GM21526 (cell line): Measurements from ENCODE around the gene KRT6A.
"Not testable (repeated sequence)": the region's sequence is repeated elsewhere in the genome, so short reads cannot be mapped to it uniquely, and the experiment has no call there.

ENCODE experiments used
- ATAC-seq: cut with Tn5 transposase; IDR thresholded peaks from one replicate; pipeline ENCODE4 v1.9.1; 2021; ENCODE audit warnings: moderate library complexity; ENCODE audit not compliant: unreplicated experiment, low FRiP score

The KRT6A gene

DNA sequence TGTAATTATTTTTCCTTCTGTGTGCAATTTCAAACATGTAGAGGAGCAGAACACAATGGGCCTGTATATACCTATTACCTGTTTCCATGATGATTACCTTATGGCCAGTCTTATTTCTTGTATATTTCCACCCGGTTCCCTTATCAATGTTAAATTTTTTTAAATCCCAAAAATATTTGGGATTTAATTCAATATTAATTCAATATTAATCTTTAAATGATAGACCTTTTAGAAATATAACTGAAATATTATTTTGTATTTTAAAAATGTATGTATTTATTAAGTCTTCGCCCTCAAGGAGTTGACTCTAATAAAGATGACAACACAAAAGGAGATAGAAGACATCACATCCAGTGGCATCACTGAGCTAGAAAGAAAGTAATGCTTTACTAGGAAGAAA is 18.8 kb downstream of the KRT6A start:
- no peak for ATAC-seq

DNA sequence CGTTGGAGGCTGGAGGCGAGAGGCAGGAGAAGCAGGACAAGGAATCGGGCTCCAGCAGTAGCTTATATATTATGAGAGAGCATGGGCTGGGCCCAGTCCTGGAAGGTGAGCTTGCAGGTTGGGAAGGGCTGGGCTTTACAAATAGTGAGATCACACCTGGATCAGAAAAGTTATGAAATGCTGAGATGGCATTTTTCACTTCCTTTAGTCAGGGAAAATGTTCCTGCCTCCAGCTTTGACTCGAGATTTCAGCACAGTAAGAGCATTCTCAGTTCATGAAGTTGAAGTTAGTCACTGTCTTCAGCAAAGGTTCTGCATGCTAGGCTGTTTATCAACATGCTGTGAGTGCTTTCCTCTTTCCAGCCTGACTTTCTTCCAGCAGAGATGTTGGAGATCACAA is 19.3 kb downstream of the KRT6A start, which contains the start of gene KRT6C:
Gene KRT6C (minus strand): TSS at position 38 of the 400 bp plus-strand sequence. CDS start 68 bp downstream, outside the sequence.
- no peak for ATAC-seq

DNA sequence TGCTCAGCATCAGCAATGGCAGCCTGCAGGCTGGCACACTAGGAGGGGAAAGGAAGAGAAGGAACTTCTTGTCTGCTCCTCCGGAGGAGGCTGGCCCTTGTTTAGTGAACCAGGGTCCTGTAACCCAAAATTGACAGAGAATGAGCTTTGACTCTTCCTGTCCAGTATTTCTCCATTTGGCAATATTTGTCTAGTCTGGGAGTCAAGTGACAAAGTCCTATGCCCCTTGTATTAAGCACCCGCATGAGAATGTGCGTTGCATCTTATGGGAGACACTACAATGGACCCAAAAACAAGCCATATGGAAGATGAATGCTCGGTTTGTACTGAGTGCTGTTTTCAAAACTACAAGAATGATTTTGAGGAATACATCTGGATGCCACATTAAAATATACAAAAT is 23.2 kb downstream of the KRT6A start:
- no peak for ATAC-seq

DNA sequence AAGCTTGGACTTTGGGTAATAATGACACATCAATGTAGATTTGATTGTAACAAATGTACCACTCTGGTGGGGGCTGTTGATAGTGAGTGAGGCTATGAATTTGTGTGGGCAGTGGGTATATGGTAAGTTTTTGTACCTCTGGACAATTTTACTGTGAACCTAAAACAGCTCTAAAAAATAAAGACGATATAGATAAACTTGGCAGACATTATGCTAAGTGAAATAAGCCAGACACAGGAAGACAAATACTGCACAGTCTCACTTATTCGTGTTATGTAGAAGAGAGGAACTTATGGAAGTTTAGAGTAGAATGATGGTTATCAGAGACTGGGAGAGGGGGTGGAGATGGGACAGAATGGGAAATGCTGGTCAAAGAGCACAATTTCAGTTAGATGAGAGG is 28.2 kb downstream of the KRT6A start:
- no peak for ATAC-seq

DNA sequence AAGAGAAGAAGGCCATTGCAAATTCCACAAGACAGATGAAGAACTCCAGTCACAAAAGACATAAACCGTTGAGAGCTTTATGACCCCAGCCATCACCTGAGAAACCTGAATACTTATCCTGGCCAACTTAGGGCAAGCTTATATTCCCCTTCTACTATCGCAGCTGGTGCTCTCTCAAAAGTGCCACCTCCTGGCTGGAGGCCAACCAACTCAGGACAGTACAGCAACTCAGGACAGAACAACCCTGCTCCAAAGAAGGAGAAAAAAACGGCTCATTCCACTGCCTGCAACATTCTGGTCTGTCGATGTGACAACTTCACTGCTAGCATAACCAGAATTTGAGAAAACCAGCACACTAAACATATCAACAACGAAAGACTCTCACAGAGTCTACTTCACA is 31.4 kb downstream of the KRT6A start:
- ATAC-seq: no peak

DNA sequence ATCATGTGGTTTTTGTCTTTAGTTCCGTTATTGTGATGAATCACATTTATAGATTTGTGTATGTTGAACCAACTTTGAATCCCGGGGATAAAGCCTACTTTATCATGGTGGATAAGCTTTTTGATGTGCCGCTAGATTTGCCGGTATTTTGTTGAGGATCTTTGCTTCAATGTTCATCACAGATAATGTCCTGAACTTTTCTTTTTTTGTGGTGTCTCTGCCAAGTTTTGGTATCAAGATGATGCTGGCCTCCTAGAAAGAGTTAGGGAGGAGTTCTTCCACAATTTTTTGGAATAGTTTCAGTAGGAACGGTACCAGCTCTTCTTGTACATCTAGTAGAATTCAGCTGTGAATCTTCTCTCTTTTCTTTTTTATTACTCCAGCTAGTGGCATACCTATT is 34.2 kb downstream of the KRT6A start:
- ATAC-seq: no peak

DNA sequence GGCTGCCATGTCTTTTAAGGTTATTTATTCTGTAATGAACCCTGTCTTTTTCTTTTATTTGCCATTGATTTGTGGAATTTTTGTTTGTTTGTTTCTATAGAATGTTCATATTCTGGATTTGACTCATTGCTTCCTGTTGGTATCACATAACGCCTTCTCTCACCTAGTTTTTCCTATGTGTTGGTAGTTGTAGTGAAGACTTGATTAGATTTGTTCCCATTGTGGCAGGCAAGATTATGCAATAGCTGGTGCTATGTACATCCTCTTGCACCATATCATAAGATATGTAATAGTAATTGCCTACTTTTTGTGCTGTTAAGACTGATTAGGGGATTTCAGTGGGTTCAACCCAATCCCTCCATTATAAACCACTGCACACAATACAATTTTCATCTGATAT is 37.2 kb downstream of the KRT6A start:
- ATAC-seq: no peak

DNA sequence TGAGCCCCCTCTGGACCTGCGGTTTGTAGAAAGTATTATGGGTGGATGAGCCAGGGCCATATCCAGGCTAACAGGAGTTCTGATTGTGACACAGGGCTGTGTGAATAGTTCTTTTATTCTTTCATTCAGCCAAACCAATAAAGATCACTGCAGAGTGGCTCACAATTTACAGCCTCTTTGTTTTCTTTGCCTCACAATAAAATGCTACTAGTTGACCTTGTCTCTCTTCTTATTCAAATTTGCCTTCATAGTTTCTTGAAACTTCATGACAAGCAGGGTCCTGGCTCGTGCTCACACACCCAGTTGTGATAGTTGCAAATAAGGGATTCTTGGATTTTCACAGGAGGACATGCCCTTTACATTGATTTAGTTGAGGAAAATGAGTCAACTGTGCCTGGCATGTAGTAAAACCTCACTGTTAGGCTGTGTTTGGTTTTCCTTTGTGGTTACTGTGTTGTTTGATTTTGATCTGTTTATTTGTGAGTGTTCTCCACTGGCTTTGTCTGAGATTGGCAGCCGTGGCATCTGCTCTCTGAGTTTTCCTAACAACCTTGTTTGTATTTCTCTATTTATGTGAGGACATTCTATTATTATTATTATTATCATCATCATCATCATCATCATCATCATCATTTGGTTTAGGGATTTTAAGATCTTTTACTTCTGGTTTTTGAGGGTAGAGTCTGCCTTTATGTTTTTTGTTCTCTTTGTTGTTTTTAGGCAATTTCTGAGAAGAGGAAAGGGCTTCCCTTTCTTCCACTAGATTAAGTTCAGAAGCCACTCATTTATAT is 38.5 kb downstream of the KRT6A start:
- ATAC-seq: no peak

DNA sequence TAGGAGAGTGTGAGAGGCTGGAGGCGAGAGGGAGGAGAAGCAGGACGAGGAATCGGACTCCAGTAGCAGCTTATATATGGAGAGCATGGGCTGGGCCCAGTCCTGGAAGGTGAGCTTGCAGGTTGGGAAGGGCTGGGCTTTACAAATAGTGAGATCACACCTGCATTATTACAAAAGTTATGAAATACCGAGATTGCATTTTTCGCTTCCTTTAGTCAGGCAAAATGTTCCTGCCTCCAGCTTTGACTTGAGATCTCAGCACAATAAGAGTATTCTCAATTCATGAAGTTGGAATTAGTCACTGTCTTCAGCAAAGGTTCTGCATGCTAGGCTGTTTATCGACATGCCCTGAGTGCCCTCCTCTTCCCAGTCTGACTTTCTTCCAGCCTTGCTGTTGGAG is 41.0 kb downstream of the KRT6A start, which contains the start of gene KRT6B:
Gene KRT6B (minus strand): TSS at position 46 of the 400 bp plus-strand sequence. CDS start 68 bp downstream, outside the sequence.
- no peak for ATAC-seq

DNA sequence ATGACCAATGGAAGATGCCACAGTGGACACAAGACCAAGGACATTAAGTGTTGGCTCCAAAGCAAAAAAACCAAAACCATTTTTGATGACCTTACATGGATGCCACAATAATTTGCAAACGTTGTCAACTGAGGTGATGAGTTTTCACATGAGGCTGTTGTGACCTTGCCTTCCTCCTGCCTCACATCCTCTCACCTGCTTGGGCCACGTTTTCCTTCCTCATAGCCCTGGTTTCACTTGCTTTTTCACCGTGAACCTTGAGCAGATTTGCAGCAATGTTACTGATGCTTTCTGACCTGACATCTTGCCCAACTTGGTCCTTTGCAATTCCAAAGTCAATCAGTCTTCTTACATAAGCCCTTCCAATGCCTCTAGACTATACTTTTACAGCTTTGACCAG is 44.8 kb downstream of the KRT6A start:
- ATAC-seq: no peak

DNA sequence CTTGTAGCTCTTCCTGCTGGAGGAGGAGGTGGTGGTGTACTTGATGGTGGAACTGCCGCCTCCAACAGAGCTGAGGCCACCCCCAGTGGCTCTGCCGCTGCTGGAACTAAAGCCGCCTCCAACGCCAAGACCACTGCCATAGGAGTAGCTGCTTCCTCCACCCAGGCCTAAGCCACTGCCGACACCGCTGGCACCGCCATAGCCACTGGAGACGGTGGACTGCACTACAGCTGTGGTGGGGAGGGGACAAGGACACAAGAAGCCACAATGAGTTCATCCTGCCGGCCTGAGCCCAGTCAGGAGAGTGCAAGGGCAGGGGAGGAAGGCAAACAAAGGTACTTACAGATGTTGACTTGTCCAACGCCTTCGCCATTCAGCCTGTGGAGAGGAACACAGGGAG is 45.9 kb downstream of the KRT6A start:
- not testable (repeated sequence) for ATAC-seq

DNA sequence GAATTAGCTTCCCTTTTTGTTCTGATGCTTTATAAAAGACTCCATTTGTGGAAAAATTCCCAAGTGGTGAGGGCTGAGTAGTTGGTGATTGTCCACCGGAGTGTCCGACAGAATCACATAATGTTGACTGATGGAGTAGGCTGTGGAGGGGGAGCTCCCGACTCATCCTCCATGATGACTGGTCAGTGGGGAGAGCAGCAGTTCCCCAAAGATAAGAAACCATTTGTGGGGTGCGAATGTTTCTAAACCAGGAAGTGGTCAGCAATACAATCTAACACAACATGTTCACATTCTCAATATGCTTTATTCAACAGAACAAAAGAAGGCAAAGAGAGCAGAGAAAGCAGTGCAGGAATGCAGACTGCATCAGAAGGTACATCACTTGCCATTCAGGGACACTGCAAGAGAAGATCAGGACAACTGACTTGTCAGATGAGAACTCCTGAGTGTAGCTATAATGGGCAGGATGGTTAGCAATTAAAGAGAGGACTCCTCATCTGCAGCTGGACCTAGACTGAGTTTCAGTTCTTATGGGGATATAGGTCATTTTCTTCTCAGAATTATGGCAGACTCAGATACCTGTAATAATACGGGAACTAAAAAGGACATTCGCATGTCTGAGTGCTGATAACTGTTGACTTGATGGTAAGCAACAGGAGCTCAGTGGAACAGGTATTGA is 46.6 kb downstream of the KRT6A start:
- no peak for ATAC-seq

DNA sequence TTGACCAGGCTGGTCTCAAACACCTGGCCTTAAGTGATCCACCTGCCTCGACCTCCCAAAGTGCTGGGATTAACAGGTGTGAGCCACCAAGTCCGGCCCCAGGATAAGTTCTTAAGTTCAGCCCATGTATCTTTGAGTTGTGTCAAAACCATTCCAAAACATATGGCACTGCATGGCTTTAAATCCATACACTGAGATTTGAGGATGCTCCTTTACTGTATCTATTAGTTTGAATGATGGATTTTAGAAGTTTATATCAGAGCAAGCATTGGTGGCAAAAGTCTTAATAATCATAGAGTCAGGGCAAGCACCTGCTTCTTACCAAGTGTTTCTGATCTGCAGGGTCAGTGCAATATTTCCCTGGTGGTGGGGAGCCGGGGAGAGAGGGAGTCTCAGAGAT is 47.2 kb downstream of the KRT6A start:
- no peak for ATAC-seq

DNA sequence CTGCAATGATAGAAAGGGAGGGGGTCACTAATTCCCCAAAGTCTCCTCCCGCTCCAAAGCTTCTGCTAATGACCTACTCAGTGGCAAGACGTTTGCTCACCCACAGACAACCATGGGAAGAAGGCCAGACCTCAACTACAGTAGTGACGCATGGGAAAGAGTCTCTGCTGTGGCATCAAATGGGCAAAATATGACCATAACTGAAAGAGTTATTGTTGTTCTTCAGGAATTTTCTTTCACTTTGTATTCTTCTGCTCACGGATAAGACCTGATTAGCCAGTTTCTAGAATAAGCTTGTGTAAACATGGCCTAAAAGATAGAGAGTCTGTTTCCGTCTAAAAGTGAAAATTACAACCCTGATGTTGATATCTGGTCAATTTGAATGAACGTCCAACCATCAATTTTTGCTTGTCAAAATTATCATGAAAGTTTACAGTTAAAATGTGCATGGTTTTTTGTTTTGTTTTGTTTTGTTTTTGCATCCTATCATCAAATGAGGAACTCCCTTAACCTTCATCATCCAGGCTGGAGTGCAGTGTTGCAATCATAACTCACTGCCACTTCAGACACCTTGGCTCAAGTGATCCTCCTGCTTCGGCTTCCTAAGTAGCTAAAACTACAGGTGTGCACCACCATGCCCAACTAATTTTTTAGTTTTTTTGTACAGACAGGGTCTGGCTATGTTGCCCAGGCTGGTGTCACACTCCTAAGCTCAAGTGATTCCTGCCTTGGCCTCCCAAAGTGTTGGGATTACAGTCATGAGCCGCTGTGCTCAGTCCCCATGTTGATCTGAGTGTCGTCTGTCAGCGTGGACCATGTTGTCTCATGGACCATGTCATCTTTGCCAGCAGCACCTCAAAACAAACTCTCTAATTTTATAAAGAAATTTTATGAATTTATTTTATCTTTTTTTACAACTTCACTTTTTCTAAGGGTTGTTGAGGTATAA is 48.1 kb downstream of the KRT6A start:
- ATAC-seq: no peak

DNA sequence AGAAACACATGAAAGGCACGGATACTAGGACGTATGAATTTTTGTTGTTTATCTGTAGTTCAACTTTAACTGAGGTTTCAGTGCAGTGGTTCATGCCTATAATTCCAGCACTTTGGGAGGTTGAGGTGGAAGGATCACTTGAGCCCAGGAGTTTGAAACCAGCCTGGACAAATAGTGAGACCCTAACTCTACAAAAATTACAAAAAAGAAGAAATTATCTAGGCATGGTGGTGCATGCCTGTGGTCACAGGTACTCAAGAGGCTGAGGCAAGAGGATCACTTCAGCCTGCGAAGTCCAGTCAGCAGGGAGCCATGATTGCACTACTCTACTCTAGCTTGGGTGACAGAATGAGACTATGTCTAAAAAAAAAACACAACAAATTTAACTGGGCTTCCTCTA is 49.1 kb downstream of the KRT6A start:
- no peak for ATAC-seq

DNA sequence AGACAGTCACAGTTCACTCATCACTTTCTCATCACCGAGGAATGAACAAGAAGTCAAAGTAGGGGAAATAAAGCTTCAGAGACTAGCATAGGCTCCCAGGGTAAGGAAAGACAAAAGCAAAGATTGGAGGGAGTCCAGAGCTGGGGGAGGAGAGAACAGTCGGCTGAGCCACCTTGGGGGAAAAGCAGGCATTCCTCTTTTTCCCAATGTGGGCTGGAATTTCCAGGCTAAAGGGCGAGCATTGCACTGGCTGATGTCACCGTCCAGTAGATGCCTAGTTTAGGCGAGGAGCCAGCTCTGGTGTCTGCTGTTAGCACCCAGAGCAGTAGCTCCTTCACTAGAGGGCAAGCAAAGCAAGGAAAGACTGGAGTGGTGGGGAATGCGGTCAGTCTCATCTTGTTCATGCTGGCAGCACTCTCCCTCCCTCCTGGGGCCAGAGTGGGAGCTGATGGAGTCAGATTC is 50.4 kb downstream of the KRT6A start:
- ATAC-seq: no peak

DNA sequence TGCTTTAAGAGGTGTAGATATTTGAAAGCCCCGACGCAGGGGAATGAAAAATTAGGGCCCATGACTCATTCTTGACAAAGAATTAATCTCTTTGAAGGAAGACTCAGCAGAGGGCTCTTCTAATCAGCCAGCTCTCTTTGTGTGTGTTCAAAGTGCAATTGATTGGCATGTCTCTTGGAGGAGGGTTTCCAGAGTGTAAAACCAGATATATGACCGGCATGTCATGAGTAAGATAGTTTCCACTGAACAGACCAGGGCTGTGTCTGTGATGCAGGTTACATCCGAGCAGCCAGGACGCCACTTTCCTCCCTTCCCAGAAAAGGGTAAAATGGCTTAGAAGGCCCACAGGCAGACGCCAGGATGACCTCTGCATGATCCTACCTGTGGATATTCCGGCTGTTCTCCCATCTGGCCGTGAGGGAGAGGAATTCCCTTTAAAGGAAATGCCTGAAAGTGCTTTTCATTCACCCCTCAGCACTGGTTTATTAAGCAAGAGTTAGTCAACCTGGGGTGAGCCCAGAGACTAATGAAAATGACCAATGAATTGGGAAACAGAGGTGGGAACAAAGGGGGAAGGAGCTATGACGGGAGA is 51.6 kb downstream of the KRT6A start:
- ATAC-seq: no peak

DNA sequence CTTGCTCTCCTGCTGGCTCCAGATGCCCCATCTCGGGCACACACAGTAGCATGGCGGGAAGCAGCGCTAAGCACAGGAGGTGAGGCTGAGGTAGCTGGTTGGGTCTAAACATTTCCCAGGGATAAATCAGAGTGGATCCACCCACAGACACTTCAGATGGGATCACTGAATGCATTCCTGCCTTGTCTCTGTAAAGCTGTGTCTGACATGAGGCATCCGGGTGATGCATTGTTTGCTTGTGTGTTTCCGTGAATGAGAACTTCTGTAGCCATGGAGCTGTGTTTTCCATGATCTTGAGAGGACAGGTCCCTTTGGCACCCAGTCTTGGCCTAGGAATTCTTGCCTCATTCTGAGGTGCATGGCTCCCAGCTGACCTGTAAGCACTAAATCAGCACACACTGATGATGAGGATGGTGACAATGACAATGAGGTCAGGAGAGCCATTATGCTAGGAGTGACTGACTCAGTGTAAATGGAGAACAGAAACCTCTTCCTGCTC is 52.2 kb downstream of the KRT6A start:
- ATAC-seq: no peak

DNA sequence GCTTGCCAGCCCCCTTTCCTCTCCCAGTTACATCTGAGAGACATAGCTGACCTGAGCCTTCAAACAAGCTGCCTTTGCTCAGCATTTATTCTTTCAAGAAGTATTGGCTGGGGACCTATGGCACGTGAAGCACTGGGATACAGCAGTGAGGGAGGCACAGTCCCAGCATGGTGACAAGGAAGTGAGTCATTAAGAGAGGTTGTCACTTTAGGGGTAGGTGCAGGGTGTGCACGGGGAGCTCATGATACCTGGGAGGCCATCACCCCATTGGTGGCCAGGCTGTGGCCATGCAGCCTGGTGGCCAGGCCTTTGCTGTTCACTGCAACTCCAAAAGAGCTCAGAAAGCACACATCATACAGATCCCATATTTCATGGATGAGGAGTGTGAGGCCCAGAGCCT is 53.2 kb downstream of the KRT6A start:
- ATAC-seq: no peak

DNA sequence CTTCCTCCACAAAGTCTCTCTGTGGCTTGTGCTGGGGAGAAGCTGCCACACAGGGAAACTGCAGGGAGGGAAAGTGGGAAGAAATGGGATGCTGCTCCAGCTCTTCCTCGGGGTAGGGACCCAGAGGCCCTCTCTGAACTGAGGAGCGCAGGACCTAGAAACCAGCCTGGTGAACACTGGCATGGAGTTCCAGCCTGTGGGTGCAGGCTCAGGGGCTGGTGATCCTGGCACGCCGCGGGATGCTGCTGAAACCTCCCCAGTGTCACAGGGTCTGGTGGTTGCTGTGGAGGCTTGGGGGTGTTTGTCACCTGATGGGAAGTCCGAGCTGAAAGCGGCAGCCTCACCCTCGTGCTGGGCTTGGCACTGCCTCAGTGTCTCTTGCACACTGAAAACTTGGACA is 53.6 kb downstream of the KRT6A start:
- ATAC-seq: no peak
